SK-N-SH treated with all-trans-retinoic acid at 6 μM for 48 hours (cell line): ENCODE data around the gene RSPH9.
"Not testable (repeated sequence)": the region's sequence is repeated elsewhere in the genome, so short reads cannot be mapped to it uniquely, and the experiment has no call there.

Experiments
- ATAC-seq: fragments of 200-7000 bp; cut with Tn5 transposase; 3 replicates; pipeline ENCODE4 v1.9.1; 2020; ENCODE audit warnings: mild to moderate bottlenecking, moderate library complexity
- ARNTL ChIP-seq: fragments of 450-650 bp; formaldehyde crosslinking; IDR thresholded peaks from 2 replicates; pipeline ENCODE4 v1.5.0; 2020; ENCODE audit warnings: low read depth, mild to moderate bottlenecking, moderate library complexity, borderline replicate concordance
- BACH2 ChIP-seq: fragments of 250-450 bp; sonication (Bioruptor Pico); IDR thresholded peaks from 2 replicates; pipeline ENCODE4 v1.9.0; 2021; ENCODE audit warnings: mild to moderate bottlenecking, borderline replicate concordance
- CREB5 ChIP-seq: fragments of 250-450 bp; sonication (Bioruptor Pico); IDR thresholded peaks from 2 replicates; pipeline ENCODE4 v1.5.1; 2020; ENCODE audit warnings: low read depth, mild to moderate bottlenecking, moderate library complexity
- CSDC2 ChIP-seq: fragments of 250-450 bp; sonication (Bioruptor Pico); IDR thresholded peaks from 2 replicates; pipeline ENCODE4 v1.5.0; 2020; ENCODE audit warnings: mild to moderate bottlenecking, moderate library complexity
- CSRNP3 ChIP-seq: fragments of 250-450 bp; sonication (Bioruptor Pico); IDR thresholded peaks from 2 replicates; pipeline ENCODE4 v1.5.1; 2021; ENCODE audit warnings: mild to moderate bottlenecking, moderate library complexity
- ESRRG ChIP-seq: fragments of 250-450 bp; sonication (Bioruptor Pico); IDR thresholded peaks from 2 replicates; pipeline ENCODE4 v1.6.1; 2021; ENCODE audit warnings: mild to moderate bottlenecking
- GLIS3 ChIP-seq: fragments of 250-450 bp; sonication (Bioruptor Pico); IDR thresholded peaks from 2 replicates; pipeline ENCODE4 v1.5.0; 2020; ENCODE audit warnings: mild to moderate bottlenecking, moderate library complexity
- ISL1 ChIP-seq: fragments of 250-450 bp; sonication (Bioruptor Pico); IDR thresholded peaks from 2 replicates; pipeline ENCODE4 v2.1.2; 2022; ENCODE audit warnings: mild to moderate bottlenecking, moderate library complexity
- OSR1 ChIP-seq: fragments of 250-450 bp; sonication (Bioruptor Pico); IDR thresholded peaks from 2 replicates; pipeline ENCODE4 v1.8.0; 2022; ENCODE audit warnings: moderate library complexity, mild to moderate bottlenecking, inconsistent platforms
- PATZ1 ChIP-seq: fragments of 250-450 bp; sonication (Bioruptor Pico); IDR thresholded peaks from 2 replicates; pipeline ENCODE4 v1.8.0; 2020; ENCODE audit warnings: mild to moderate bottlenecking, moderate library complexity, borderline replicate concordance
- POU6F1 ChIP-seq: fragments of 250-450 bp; sonication (Bioruptor Pico); IDR thresholded peaks from 2 replicates; pipeline ENCODE4 v1.8.0; 2021; ENCODE audit warnings: low read depth, mild to moderate bottlenecking, moderate library complexity, borderline replicate concordance
- PPARA ChIP-seq: fragments of 250-450 bp; sonication (Bioruptor Pico); IDR thresholded peaks from 2 replicates; pipeline ENCODE4 v1.5.0; 2020; ENCODE audit warnings: mild to moderate bottlenecking, borderline replicate concordance
- RARB ChIP-seq: fragments of 250-450 bp; sonication (Bioruptor Pico); IDR thresholded peaks from 2 replicates; pipeline ENCODE4 v1.8.0; 2021; ENCODE audit warnings: mild to moderate bottlenecking, moderate library complexity
- SNAI2 ChIP-seq: fragments of 250-450 bp; sonication (Bioruptor Pico); IDR thresholded peaks from 2 replicates; pipeline ENCODE4 v1.5.0; 2020; ENCODE audit warnings: mild to moderate bottlenecking, moderate library complexity
- TCF4 ChIP-seq: fragments of 250-450 bp; sonication (Bioruptor Pico); IDR thresholded peaks from 2 replicates; pipeline ENCODE4 v1.8.0; 2021; ENCODE audit warnings: mild to moderate bottlenecking, moderate library complexity, borderline replicate concordance
- TOX ChIP-seq: fragments of 250-450 bp; sonication (Bioruptor Pico); IDR thresholded peaks from 2 replicates; pipeline ENCODE4 v1.8.0; 2021; ENCODE audit warnings: mild to moderate bottlenecking, moderate library complexity, borderline replicate concordance
- TSHZ2 ChIP-seq: fragments of 250-450 bp; sonication (Bioruptor Pico); IDR thresholded peaks from 2 replicates; pipeline ENCODE4 v1.5.0; 2020; ENCODE audit warnings: mild to moderate bottlenecking, moderate library complexity
- ZC3H10 ChIP-seq: fragments of 250-450 bp; sonication (Bioruptor Pico); IDR thresholded peaks from 2 replicates; pipeline ENCODE4 v1.5.1; 2021; ENCODE audit warnings: mild to moderate bottlenecking, moderate library complexity
- ZFP3 ChIP-seq: fragments of 250-450 bp; sonication (Bioruptor Pico); IDR thresholded peaks from 2 replicates; pipeline ENCODE4 v1.5.0; 2020; ENCODE audit warnings: mild to moderate bottlenecking, moderate library complexity
- ZFP30 ChIP-seq: fragments of 450-650 bp; formaldehyde crosslinking; IDR thresholded peaks from 2 replicates; pipeline ENCODE4 v1.5.0; 2022; ENCODE audit warnings: mild to moderate bottlenecking, moderate library complexity
- ZNF565 ChIP-seq: fragments of 450-650 bp; formaldehyde crosslinking; conservative IDR thresholded peaks from 2 replicates; pipeline ENCODE4 v1.5.0; 2020; ENCODE audit warnings: low read depth, mild to moderate bottlenecking, moderate library complexity
- ZNF70 ChIP-seq: fragments of 450-650 bp; formaldehyde crosslinking; IDR thresholded peaks from 2 replicates; pipeline ENCODE4 v1.5.0; 2020; ENCODE audit warnings: mild to moderate bottlenecking, moderate library complexity
- ZNF8 ChIP-seq: fragments of 450-650 bp; formaldehyde crosslinking; IDR thresholded peaks from 2 replicates; pipeline ENCODE4 v1.5.0; 2020; ENCODE audit warnings: mild to moderate bottlenecking, moderate library complexity

Gene RSPH9

GRCh38 chr6:43647613-43648012 lies 2.8 kb downstream of the RSPH9 start:
- TF ChIP-seq BACH2 = no peak
- no peak for TF ChIP-seq PATZ1 (CRISPR knock-in tag)
- TF ChIP-seq POU6F1 (CRISPR knock-in tag) = no peak
- TF ChIP-seq CREB5 (CRISPR knock-in tag) = no peak
- no peak for TF ChIP-seq ZNF8 (CRISPR knock-in tag)
- no peak for TF ChIP-seq RARB
- TF ChIP-seq ISL1 (CRISPR knock-in tag) = no peak
- TF ChIP-seq TOX (CRISPR knock-in tag) = no peak
- TF ChIP-seq SNAI2 (CRISPR knock-in tag) = no peak
- no peak for TF ChIP-seq ZNF70 (CRISPR knock-in tag)
- TF ChIP-seq CSRNP3 (CRISPR knock-in tag) = no peak
- TF ChIP-seq CSDC2 (CRISPR knock-in tag) = no peak
- TF ChIP-seq ZFP3 = no peak
- TF ChIP-seq ESRRG = no peak
- TF ChIP-seq ZC3H10 (CRISPR knock-in tag) = no peak
- TF ChIP-seq OSR1 = no peak
- no peak for TF ChIP-seq ZFP30 (CRISPR knock-in tag)
- TF ChIP-seq TCF4 = no peak
- TF ChIP-seq PPARA = no peak
- no peak for ATAC-seq

- ATAC-seq = no peak
- TF ChIP-seq GLIS3 (no peak), POU6F1 (CRISPR knock-in tag) (no peak), TOX (CRISPR knock-in tag) (no peak), ZNF70 (CRISPR knock-in tag) (no peak), SNAI2 (CRISPR knock-in tag) (no peak), CSDC2 (CRISPR knock-in tag) (no peak), ZFP30 (CRISPR knock-in tag) (no peak), CREB5 (CRISPR knock-in tag) (no peak), ARNTL (CRISPR knock-in tag) (no peak), OSR1 (no peak), ZC3H10 (CRISPR knock-in tag) (no peak), ZNF565 (no peak), TCF4 (no peak), TSHZ2 (CRISPR knock-in tag) (no peak)
- TF ChIP-seq, all 23 proteins: peak for 0
Observed at GRCh38 chr6:43648248-43648647, 3.4 kb downstream of the RSPH9 start.

GRCh38 chr6:43652822-43653221 lies 8.0 kb downstream of the RSPH9 start:
- not testable (repeated sequence) for ATAC-seq
